Medulla oblongata (tissue), 1 donor: ENCODE results near the gene EBI3.
"Not testable (repeated sequence)": the region's sequence is repeated elsewhere in the genome, so short reads cannot be mapped to it uniquely, and the experiment has no call there.

Experiments
- DNase-seq: peaks from one replicate; pipeline ENCODE4 v3.0.0-alpha.2; 2015; ENCODE audit errors: extremely low spot score

EBI3 gene

GRCh38 chr19:4200940-4201542 lies 28.3 kb upstream of the EBI3 start:
- no peak for DNase-seq

GRCh38 chr19:4201798-4202197 lies 27.5 kb upstream of the EBI3 start:
- DNase-seq, result no peak

GRCh38 chr19:4206818-4207484 lies 22.4 kb upstream of the EBI3 start:
- no peak for DNase-seq

GRCh38 chr19:4208385-4209094 lies 20.8 kb upstream of the EBI3 start:
- no peak for DNase-seq

- no peak for DNase-seq
Observed at GRCh38 chr19:4210166-4210731, 19.1 kb upstream of the EBI3 start.

GRCh38 chr19:4213116-4213515 lies 16.2 kb upstream of the EBI3 start:
- no peak for DNase-seq

GRCh38 chr19:4215807-4216206 lies 13.5 kb upstream of the EBI3 start:
- DNase-seq, result no peak

GRCh38 chr19:4216846-4217245 lies 12.5 kb upstream of the EBI3 start:
- no peak for DNase-seq

GRCh38 chr19:4217429-4218264 lies 11.7 kb upstream of the EBI3 start:
- no peak for DNase-seq

- not testable (repeated sequence) for DNase-seq
Observed at GRCh38 chr19:4218523-4218922, 10.8 kb upstream of the EBI3 start.

GRCh38 chr19:4220188-4220587 lies 9.1 kb upstream of the EBI3 start:
- no peak for DNase-seq

GRCh38 chr19:4224470-4224869 lies 4.9 kb upstream of the EBI3 start:
- no peak for DNase-seq

GRCh38 chr19:4225885-4226284 lies 3.4 kb upstream of the EBI3 start:
- no peak for DNase-seq

GRCh38 chr19:4227771-4228170 lies 1.6 kb upstream of the EBI3 start:
- no peak for DNase-seq

- DNase-seq, result no peak
Observed at GRCh38 chr19:4228765-4229178, 551 bp upstream of the EBI3 start.

- DNase-seq, result not testable (repeated sequence)
Observed at GRCh38 chr19:4230237-4230636, 914 bp downstream of the EBI3 start.

GRCh38 chr19:4231521-4231920 lies 2.2 kb downstream of the EBI3 start:
- DNase-seq, result not testable (repeated sequence)

- not testable (repeated sequence) for DNase-seq
Observed at GRCh38 chr19:4232139-4232538, 2.8 kb downstream of the EBI3 start.

- no peak for DNase-seq
Observed at GRCh38 chr19:4232614-4233281, 3.4 kb downstream of the EBI3 start.

GRCh38 chr19:4233282-4233853 lies 4.0 kb downstream of the EBI3 start:
- no peak for DNase-seq
